Measurements from ENCODE around the gene SPACA1.
"Not testable (repeated sequence)": the region's sequence is repeated elsewhere in the genome, so short reads cannot be mapped to it uniquely, and the experiment has no call there.

DNA sequence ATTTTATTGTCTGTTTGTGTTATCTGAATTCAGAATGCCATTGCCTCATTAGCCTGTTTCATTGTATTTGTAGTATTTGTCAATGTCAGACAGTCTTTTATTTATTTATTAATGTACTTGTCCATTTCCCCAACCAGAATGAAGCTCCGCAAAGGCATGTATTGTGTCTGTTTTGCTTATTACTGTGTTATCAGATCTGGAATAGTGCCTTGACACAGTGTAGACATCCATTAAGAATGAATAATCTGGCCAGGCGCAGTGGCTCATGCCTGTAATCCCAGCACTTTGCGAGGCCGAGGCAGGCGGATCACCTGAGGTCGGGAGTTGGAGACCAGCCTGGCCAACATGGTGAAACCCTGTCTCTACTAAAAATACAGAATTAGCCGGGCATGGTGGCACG is 46.4 kb upstream of the SPACA1 start:
- TF ChIP-seq SAP30 (IDR thresholded peaks at IDR 0.05; ENCODE audit: insufficient read depth, insufficient replicate concordance, low read length); EZH2 (IDR thresholded peaks at IDR 0.05; ENCODE audit: low read depth, low read length, severe bottlenecking); SRF (IDR thresholded peaks at IDR 0.05; ENCODE audit: low read depth, low read length); RAD21 (IDR thresholded peaks at IDR 0.05 in 1 of 2, conservative IDR thresholded peaks at IDR 0.05 in 1 of 2; ENCODE audit: low read depth in 2 of 2, low read length in 2 of 2); MAX (IDR thresholded peaks at IDR 0.05); JUN (IDR thresholded peaks at IDR 0.05; ENCODE audit: low read depth, low read length); SP1 (IDR thresholded peaks at IDR 0.05; ENCODE audit: low read depth, low read length); GABPA (IDR thresholded peaks at IDR 0.05; ENCODE audit: borderline replicate concordance, insufficient read depth, low read length); RXRA (IDR thresholded peaks at IDR 0.05; ENCODE audit: insufficient read depth, low read depth, low read length): not testable (repeated sequence)
- TF ChIP-seq, protein P1, sequence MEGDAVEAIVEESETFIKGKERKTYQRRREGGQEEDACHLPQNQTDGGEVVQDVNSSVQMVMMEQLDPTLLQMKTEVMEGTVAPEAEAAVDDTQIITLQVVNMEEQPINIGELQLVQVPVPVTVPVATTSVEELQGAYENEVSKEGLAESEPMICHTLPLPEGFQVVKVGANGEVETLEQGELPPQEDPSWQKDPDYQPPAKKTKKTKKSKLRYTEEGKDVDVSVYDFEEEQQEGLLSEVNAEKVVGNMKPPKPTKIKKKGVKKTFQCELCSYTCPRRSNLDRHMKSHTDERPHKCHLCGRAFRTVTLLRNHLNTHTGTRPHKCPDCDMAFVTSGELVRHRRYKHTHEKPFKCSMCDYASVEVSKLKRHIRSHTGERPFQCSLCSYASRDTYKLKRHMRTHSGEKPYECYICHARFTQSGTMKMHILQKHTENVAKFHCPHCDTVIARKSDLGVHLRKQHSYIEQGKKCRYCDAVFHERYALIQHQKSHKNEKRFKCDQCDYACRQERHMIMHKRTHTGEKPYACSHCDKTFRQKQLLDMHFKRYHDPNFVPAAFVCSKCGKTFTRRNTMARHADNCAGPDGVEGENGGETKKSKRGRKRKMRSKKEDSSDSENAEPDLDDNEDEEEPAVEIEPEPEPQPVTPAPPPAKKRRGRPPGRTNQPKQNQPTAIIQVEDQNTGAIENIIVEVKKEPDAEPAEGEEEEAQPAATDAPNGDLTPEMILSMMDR (IDR thresholded peaks at IDR 0.05; ENCODE audit: control extremely low read depth in 1 of 3, insufficient read depth in 1 of 3, low read depth in 1 of 3, low read length in 3 of 3), result not testable (repeated sequence)

Measured in H1 (cell line).